D341Med (cell line): ENCODE results near the gene C2CD4B.

Source experiments
- DNase-seq: peaks from one replicate; pipeline ENCODE4 v3.0.0; 2012; ENCODE audit warnings: low spot score

Gene C2CD4B, protein sequence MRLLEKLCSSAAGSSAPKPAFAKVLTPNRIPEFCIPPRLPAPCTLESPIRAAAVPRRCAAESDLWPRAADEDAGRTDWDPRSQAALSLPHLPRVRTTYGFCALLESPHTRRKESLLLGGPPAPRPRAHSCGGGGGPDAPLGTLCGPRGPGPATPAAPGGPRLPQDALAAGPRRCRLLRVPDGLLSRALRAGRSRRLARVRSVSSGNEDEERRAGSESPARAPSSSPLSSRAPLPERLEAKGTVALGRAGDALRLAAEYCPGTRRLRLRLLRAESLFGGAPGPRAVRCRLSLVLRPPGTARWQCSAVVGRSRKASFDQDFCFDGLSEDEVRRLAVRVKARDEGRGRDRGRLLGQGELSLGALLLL

DNA sequence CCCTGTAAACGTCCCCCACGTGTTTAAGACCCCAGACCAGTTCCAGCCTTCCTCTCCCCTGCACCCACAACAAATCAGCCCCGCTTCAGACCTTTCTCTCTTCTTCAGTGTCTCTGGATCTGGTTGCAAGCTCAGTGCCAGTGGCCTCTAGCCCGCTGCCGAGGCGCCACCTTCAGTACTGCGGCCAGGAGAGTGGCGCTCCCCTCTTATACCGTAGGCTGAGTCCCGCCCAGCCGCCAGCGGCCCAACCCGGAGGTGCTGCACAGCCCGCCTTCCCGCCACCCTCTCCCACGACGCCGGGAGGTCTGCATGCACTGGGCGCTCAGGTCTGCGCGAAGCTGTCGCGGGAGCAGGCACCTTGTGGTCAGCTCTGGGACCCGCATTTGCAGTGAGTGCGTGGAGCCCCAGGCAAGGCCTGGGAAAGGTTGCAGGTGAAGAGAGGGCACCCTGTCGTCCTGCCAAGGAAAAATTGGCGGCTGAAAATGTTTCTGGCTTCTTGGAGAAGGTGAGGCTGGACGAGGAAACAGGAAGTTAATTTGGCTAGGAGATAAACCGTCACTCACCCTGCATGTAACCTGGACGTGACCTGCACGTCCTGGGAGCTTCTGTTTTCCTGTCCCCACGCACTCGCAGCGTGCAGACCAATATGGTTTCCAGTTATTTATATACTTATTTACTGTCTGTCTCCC, at the start of gene C2CD4B:
Gene C2CD4B (minus strand): TSS at position 182 of the 689 bp plus-strand sequence. CDS start 301 bp downstream, outside the sequence.
- DNase-seq = peak; percentile 41

DNA sequence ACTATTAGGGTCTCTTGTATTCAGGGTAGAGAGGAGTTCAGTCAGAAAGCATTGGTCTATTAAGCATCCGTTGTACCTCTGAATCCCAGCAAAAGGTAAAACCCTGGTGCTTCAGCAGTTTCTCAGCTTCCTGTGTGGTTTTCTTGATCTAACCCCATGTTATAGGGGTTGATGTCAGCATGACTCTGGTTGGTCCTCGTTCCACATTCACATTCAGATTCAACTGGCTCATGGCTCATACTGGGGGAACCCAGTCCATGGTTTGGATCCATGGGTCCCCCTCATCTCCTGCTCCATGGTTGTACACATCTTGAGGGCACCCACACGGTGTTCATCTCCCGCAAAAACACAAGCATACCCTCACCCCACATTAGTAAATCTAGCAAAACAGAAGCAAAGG, 47.7 kb upstream of the C2CD4B start:
- DNase-seq = no peak

DNA sequence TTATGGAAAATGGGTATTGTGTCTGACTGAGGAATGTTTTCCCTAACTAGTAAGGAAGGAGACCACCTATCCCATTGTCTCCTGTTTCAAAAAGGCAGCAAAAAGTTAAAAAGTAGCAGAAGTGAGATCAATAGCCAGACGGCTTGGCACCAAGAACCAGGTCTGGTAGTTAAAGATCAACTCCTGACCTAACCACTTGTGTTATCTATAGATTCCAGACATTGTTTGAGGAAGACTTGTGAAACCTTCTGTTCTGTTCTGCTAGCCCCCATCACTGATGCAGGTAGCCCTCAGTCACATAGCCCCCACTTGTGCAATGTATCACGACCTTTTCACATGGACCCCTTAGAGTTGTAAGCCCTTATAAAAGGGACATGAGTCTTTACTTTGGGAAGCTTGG, 46.3 kb upstream of the C2CD4B start:
- DNase-seq = no peak

DNA sequence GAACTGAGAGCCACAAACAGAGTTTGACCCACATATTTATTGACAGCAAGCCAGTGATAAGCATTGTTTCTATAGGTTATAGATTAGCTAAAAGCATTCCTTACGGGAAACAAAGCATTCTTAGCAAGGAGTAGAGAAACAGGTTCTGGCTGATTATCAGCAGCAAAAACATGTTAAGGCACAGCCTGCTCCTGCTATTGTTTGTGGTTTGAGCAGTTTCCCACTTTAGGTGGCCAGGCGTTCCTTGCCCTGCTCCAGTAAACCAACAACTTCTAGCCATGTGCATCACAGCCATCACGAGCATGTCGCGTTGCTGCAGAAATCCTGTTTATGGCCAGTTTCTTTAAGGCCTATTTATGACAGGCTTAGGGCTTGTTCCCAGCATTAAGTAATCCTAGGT, 44.7 kb upstream of the C2CD4B start:
- DNase-seq = no peak

DNA sequence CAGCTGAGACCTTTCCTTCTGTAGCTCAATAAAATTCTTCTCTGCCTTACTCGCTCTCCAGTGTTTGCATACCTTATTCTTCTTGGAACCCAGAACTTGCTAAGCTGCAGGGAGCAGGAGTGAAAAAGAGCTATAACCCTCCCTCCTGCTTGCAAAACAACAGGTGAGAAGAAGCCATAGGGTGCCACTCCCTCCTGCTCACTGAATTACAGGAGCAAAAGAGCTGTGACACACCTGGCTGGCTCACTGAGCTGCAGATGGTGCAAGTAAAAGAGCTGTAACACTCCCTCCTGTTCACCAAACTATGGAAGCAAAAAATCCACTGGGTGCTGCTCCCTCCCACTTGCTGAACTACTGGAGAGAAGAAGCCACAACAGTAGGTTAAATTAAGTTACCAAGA, 44.2 kb upstream of the C2CD4B start:
- no peak for DNase-seq

DNA sequence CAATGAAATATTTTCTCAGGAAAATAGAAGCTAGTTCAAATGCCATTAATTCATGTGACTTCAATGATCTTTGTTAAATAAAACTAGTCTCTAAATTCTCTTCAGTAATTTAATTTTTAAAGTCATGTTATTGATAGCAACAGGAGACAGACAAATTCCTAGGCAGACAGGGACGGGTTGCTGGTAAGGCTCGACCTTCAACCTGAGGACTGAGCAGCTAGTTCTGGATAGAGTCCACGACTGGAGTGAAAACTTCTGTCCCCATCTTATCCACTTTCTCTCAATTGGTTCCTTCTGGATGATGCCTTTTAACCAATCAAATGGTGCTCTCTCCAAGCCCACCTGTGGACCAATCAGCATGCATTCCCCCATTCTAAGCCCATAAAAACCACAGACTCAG, 43.8 kb upstream of the C2CD4B start:
- DNase-seq = no peak

DNA sequence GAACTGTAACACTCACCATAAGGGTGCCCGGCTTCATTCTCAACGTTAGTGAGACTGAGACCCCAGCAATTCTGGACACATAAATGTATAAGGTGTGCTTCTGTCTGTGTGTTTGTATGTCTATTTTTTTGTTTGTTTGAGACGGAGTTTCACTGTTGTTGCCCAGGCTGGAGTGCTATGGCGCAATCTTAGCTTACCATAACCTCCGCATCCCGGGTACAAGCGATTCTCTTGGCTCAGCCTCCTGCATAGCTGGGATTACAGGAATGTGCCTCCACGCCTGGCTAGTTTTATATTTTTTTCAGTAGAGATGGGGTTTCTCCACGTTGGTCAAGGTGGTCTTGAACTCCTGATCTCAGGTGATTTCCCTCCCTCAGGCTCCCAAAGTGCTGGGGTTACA, 43.3 kb upstream of the C2CD4B start:
- DNase-seq = no peak

DNA sequence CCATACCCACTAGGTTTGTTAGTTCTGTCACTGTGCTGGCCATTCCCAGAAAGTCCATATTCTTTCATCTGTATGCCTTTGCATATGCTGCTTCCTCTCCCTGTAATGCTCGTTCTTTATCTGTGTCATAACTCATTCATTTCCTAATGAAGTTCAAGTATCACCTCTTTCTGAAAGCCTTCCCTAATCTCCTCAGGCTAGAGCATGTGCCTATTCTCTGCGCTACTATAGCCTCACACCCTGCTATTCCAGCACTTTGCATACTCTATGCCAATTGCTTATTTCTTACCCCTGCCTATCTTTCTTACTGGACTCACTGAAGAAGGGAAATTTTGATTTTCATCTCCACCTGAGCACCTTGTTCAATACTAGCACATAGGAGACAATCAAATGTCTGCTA, 25.6 kb upstream of the C2CD4B start:
- no peak for DNase-seq

DNA sequence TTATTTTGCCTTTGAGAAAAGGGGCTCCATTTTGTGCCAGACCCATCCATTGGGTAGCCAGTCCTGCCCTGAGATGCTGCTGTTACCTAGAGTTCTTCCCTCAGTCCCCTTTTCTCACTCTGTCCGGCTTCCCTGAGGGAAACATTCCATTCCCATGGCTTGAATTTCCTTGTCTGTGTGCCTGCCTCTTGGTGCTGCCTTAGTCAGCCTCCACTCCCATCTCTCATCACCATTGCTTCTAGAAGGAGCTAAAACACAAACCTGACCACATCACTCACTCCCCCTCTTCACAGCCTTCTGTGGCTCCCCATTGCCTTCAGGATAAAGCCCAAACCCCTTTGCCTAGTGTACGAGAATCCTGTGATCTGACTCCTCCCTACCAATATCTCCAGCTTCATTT, 25.2 kb upstream of the C2CD4B start:
- no peak for DNase-seq

DNA sequence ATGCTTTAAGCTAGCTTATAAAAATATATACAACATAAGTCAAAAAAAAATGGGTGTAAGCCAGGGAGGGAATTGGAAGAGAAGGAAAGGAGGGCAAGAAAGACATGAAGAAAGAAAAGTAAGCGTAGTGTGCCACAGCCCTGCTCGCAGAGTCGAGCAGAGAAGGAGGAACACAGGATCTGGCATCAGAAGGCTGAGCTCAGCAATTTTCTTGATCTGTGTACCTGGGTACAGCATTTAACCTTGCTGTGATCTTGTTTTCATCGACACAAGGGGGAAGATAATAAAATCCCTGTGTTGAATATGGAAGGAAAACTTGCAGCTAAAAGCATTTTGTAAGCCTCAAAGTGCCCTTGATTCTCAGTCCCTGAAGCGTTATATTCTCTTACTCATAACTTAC, 23.7 kb upstream of the C2CD4B start:
- DNase-seq = no peak

DNA sequence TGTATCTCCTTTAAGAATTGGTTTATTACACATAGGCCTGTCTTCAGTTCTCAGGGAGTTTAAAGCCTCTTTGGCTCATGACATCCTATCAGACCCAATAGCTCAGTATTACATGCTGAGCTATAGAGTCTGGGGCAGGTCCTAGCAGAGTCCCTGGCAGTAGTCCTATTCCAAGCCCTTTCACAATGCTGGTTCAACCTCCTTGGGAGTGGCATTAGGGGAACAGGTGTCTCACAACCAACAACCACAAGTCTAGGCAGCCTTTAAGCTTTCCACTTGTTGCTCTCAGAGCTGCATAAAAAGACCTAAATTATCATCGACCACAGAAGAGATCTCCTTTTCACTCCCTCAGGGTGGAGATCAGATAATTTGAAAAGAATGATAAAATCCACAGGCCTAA, 22.8 kb upstream of the C2CD4B start:
- DNase-seq = no peak

DNA sequence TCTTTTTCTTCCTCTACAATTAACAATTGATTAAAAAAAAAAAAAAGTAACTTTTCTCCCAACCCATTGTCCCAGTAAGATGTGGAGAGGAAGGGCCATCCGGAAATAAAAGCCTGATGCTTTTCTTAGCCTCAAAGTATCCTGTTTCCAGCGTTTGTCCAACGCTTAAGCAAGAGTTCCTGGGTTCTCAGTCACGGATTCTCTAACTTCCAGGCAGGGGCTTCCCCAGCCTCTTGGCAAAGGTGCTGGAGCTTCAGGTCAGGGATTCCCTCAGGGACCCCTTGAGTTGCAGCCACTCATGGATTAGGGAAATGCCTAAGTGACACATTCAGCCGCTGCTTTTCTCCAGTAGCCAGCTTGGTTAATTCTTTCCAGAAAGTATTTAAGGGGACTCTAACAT, 22.3 kb upstream of the C2CD4B start:
- DNase-seq = no peak

DNA sequence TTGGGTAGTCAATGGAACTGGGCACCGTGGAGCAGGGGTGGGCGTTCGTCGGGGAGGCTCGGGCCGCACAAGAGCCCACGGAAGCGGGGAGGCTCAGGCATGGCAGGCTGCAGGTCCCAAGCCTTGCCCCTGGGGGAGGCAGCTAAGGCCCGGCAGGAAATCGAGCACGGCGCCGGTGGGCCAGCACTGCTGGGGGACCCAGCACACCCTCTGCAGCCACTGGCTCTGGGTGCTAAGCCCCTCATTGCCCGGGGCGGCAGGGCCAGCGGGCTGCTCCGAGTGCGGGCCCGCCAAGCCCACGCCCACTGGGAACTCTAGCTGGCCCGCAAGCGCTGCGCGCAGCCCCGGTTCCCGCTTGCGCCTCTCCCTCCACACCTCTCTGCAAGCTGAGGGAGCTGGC, 21.5 kb upstream of the C2CD4B start:
- no peak for DNase-seq

DNA sequence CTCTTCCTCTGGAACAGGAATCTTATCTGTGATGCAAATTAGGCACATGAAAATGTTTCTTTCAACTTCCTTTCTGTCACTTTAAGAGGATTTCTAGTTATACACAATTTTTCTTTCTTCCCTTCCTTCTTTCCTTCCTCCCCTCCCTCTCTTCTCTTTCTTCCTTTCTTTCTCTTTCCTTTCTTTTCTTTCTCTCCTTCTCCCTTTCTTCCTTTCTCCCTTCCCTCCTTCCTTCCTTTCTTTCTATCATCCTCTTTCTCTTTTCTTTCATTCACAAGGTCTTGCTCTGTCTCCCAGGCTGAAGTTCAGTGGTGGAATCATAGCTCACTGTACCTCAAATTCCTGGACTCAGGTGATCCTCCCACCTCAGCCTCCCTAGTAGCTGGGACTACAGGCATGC, 18.0 kb upstream of the C2CD4B start:
- DNase-seq = no peak

DNA sequence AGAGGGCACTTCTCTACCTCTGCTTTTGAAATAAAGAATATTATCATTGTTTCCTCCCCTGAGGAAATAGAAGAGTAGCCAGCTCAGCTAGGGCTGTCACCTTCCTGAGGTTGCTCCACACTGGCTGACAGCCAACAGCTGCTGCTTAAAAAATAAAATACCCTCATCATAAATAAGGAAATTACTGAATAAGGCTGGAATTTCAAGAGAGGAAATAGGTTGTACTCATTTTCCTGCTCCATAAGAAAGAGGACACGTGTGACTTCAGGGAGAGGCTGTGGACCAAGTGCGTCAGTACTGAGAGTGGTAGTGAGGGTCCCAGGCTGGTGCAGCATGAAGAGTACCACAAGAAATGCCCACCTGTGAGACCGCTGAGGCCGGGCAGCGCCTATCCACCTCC, 8.1 kb upstream of the C2CD4B start:
- DNase-seq = no peak

DNA sequence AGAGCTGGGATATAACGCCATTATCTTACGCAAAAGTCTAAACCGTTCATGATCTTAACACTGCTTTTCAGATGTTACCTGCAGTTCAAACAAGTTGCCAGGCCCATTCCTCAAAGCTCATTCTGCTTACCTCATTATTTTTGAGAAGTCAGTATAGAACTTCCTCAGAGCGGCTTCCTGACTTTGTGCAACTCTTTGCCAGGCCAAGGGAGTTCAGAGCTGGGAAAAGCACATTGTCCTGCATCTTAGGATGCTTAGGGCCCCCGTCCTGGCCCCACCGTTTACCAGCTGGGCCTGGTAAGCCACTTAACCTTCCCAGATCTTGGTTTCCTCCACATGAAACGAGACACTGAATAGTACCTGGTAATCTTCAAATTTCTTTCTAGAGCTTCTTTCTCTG, 6.8 kb upstream of the C2CD4B start:
- DNase-seq = no peak

DNA sequence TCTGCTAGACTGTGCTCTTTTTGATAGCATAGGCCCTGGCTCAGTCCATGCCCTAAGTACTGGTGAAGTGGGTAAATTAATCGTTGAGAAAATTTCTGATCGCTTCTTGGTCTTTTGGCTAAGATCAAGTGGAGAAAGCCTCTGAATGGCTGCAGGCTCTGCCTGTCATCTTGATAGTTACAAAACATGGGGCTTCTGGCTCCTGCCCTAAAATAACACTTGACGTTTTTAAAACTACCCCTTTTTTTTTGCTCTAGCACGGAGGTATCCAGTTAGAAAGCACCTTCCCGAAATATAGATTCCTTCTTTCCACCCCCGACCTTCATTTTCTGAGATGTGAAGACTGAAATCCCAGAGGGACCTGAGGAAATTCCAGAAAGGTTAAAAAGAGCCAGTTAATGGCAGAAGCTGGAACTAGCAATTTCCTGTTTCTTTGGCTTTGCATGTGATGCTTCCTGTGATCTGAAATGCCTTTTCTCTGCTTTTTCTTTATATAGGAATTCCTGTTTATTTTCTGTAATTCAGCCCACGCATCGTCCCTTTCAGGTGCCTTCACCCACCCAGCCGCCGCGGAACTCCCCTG, 799 bp upstream of the C2CD4B start:
- no peak for DNase-seq

DNA sequence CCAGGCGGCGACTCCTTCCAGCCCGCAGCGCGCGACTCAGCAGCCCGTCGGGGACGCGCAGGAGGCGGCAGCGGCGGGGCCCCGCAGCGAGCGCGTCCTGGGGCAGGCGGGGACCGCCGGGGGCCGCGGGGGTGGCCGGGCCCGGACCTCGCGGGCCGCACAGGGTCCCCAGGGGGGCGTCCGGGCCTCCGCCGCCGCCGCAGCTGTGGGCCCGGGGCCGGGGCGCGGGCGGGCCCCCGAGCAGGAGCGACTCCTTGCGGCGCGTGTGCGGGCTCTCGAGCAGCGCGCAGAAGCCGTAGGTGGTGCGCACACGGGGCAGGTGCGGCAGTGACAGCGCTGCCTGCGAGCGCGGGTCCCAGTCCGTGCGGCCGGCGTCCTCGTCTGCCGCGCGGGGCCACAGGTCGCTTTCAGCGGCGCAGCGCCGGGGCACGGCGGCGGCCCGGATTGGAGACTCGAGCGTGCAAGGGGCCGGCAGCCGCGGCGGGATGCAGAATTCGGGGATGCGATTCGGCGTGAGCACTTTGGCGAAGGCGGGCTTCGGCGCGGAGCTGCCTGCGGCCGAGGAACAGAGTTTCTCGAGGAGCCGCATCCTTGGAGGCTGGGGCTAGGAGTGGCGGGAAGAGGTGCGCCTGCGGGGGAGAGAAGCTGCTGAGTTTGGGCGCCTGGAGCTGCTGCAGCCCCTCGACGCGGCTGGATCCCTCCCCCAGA, 535 bp downstream of the C2CD4B start:
- peak; percentile 67 for DNase-seq

DNA sequence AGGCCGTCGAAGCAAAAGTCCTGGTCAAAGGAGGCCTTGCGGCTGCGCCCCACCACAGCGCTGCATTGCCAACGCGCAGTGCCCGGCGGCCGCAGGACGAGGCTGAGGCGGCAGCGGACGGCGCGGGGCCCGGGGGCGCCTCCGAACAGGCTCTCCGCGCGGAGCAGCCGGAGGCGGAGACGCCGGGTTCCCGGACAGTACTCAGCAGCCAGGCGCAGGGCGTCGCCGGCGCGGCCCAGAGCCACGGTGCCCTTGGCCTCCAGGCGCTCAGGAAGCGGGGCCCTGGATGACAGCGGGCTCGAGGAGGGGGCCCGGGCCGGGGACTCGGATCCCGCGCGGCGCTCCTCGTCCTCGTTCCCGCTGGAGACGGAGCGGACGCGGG, 1.1 kb downstream of the C2CD4B start:
- peak; percentile 69 for DNase-seq

DNA sequence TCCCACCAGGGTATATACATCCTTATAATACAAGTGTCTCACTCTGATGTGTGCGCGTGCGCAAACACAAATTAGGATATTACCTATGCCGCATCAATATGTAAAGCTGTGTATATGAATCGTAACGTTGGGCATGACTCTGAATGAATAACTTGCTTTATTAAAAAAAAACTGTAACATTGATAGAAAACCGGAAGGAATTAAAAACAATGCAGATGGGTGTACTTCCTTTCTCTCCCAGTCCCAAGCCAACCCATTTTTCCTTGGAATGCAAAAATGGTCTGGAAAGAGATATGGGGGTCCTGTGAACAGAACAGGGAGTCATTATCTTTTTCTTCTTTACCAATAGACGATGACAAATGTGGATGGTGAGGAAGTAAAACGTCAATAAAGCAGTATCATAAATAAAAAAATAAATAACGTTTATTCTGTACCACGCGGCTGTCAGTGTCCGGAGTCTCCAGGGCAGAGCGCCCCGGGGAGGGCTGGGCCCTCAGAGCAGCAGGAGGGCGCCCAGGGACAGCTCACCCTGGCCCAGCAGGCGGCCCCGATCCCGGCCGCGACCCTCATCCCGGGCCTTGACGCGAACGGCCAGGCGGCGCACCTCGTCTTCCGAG, 1.6 kb downstream of the C2CD4B start:
- no peak for DNase-seq

DNA sequence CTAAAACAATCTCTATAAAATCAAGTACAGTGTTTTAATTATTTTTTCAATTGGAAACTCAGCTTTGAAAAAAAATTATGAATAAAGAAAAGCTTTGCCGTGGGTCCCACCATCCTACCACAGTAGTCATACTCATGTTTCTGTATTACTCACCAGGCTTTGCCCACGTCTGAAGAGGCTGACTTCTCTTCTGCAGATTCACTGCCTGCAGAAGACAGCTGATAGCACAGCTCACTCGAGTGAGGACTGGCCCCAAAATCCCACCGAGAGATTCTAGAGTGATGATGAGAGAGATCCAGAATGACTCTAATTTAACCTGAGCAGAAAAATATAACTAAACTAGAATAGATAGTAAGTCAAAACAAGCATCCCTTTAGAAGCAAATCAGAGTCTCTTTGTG, 11.9 kb downstream of the C2CD4B start:
- DNase-seq = no peak

DNA sequence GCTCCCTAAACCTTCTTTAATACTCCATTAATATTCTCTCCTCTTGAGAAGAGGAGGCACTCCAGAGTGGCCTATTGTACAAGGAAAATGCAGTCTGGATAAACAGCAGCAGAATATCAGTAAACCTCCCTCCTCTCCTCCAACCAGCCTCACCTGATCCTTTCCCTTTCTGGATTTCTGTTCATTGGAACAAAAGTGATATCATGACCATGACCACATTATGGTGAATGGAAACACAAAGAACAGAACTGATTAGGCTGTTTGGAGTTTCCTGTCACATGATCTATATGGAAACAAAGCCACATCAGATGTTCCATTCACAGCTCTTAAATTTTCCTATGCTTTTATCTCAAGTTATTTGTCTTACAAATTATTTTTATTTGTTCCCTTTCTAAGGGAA, 14.6 kb downstream of the C2CD4B start:
- no peak for DNase-seq
